HL-60 (cell line): Measurements from ENCODE around the gene MYO16.

Source experiments
- DNase-seq, 2 experiments: peaks; one replicate each; pipeline ENCODE4 v3.0.0-alpha.2; 2010 to 2020; ENCODE audit warnings: low read depth in 1 of 2, low spot score in 1 of 2
- H3K27ac ChIP-seq: fragments of 250-450 bp; sonication (Bioruptor Pico); replicated peaks from 2 replicates; pipeline ENCODE4 v1.5.1; 2020; ENCODE audit warnings: mild to moderate bottlenecking, moderate library complexity
- H3K27me3 ChIP-seq: fragments of 250-450 bp; sonication (Bioruptor Pico); 2 replicates; pipeline ENCODE4 v1.5.1; 2021; ENCODE audit warnings: mild to moderate bottlenecking, moderate library complexity; ENCODE audit not compliant: insufficient read depth, poor library complexity, severe bottlenecking
- H3K4me3 ChIP-seq: replicated peaks from 2 replicates; pipeline ENCODE4 v1.5.1; 2011; ENCODE audit warnings: mild to moderate bottlenecking, control low read depth, low read length; ENCODE audit not compliant: insufficient read depth
- GABPA ChIP-seq: IDR thresholded peaks from 2 replicates; pipeline ENCODE4 v1.6.1; 2012; ENCODE audit warnings: low read depth
- POLR2AphosphoS5 ChIP-seq: IDR thresholded peaks from 2 replicates; pipeline ENCODE4 v1.6.1; 2012; ENCODE audit warnings: low read depth
- REST ChIP-seq: IDR thresholded peaks from 2 replicates; pipeline ENCODE4 v1.6.1; 2012; ENCODE audit warnings: low read depth; ENCODE audit not compliant: insufficient replicate concordance
- SPI1 ChIP-seq: IDR thresholded peaks from 2 replicates; pipeline ENCODE4 v1.6.1; 2012; ENCODE audit warnings: low read depth, mild to moderate bottlenecking, borderline replicate concordance
- TF ChIP-seq, protein P1 (sequence below): IDR thresholded peaks from one replicate; pipeline ENCODE4 v1.5.1; 2011; ENCODE audit warnings: low read length, control low read depth, inconsistent platforms; ENCODE audit not compliant: insufficient read depth

MYO16 gene

DNA sequence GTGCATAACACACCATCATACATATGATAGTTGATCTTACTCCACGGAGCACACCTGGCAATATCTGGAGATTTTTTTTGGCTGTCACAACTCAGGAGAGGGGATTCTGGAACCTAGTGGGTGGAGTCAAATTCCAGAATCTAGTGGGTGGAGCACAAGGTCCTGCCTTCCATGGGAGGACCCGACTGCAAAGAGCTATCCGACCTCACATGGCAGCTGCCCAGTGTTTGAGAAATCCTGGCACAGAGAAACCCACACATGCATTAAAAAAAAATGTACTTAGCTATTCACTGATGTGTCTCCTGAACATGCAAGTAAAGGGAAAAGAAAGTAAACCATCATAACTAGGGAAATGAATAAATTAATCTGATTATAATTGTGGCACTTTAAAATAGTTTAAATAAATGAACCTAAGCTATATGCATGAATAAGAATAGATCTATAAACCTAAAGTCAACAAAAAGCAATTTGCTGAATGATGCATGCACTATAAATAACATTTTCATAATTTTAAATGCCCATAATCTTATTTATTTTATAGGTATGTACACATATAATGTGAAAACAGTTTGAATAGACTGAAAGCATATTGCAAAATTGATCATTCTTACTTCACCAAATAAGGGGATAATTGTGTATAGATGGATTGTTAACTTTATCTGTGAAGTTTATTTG is 300.3 kb downstream of the MYO16 start:
- TF ChIP-seq POLR2AphosphoS5 (no peak), SPI1 (no peak), GABPA (no peak), REST (no peak)
- TF ChIP-seq, protein P1, sequence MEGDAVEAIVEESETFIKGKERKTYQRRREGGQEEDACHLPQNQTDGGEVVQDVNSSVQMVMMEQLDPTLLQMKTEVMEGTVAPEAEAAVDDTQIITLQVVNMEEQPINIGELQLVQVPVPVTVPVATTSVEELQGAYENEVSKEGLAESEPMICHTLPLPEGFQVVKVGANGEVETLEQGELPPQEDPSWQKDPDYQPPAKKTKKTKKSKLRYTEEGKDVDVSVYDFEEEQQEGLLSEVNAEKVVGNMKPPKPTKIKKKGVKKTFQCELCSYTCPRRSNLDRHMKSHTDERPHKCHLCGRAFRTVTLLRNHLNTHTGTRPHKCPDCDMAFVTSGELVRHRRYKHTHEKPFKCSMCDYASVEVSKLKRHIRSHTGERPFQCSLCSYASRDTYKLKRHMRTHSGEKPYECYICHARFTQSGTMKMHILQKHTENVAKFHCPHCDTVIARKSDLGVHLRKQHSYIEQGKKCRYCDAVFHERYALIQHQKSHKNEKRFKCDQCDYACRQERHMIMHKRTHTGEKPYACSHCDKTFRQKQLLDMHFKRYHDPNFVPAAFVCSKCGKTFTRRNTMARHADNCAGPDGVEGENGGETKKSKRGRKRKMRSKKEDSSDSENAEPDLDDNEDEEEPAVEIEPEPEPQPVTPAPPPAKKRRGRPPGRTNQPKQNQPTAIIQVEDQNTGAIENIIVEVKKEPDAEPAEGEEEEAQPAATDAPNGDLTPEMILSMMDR = no peak
- no peaks in the 10 kb centered on the region for H3K27me3 ChIP-seq
- H3K4me3 ChIP-seq = no peak overlapping the region
- DNase-seq = no peak
- no peak overlapping the region for H3K27ac ChIP-seq

GRCh38 chr13:108932196-108932595 is 302.8 kb downstream of the MYO16 start:
- no peak for TF ChIP-seq SPI1
- TF ChIP-seq, protein P1 = no peak
- TF ChIP-seq GABPA = no peak
- TF ChIP-seq REST = no peak
- no peak for TF ChIP-seq POLR2AphosphoS5
- no peak overlapping the region for H3K27ac ChIP-seq
- H3K4me3 ChIP-seq = no peak overlapping the region
- no peaks in the 10 kb centered on the region for H3K27me3 ChIP-seq
- DNase-seq = peak in 1 of 2 experiments; percentile 76

GRCh38 chr13:108933061-108933460 is 303.6 kb downstream of the MYO16 start:
- H3K4me3 ChIP-seq = no peak overlapping the region
- H3K27me3 ChIP-seq = no peaks in the 10 kb centered on the region
- DNase-seq = no peak
- TF ChIP-seq, protein P1 = no peak
- TF ChIP-seq GABPA = no peak
- TF ChIP-seq POLR2AphosphoS5 = no peak
- H3K27ac ChIP-seq = no peak overlapping the region

DNA sequence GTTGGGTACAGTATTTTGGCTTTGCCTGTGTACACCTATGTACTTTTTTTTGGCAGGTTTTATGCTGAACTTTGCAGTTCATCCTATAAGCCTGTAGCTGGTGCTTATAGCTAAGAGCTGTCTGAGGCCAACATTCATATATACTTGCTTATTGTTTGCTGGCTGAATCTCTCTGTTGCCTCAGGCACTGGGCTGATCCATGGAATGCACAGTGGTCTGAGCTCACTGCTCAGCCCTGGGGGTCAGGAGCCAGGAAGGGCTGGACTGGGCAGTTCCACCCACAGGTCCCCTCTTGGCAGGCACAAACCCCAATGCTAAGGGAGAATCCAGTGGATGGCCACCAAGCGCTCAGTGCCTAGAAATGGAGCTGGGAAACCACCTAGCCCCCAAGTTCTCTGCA is 308.7 kb downstream of the MYO16 start:
- DNase-seq = no peak
- H3K27ac ChIP-seq = no peak overlapping the region
- no peak overlapping the region for H3K4me3 ChIP-seq
- H3K27me3 ChIP-seq = no peaks in the 10 kb centered on the region
- no peak for TF ChIP-seq REST
- TF ChIP-seq SPI1 = no peak
- TF ChIP-seq POLR2AphosphoS5 = no peak
- TF ChIP-seq, protein P1 = no peak
- no peak for TF ChIP-seq GABPA
